Measurements from ENCODE around the gene CXorf38.

CXorf38 gene

GRCh38 chrX:40683245-40683644, 35.9 kb upstream of the CXorf38 start:
- ChIA-PET POLR2A (ENCODE audit: low non-redundant PET) (no interaction called here), CTCF (no interaction called here)
- TF ChIP-seq CTCF (conservative IDR thresholded peaks at IDR 0.05; ENCODE audit: low read depth) = no peak
- H3K27ac ChIP-seq = no peak overlapping the region
- no peak for DNase-seq (ENCODE audit: low spot score)

GRCh38 chrX:40671126-40671525, 23.8 kb upstream of the CXorf38 start:
- no peak for TF ChIP-seq CTCF (conservative IDR thresholded peaks at IDR 0.05; ENCODE audit: low read depth)
- no peak overlapping the region for H3K27ac ChIP-seq
- POLR2A ChIA-PET (ENCODE audit: low non-redundant PET) = no interaction called here
- no peak for DNase-seq (ENCODE audit: low spot score)
- CTCF ChIA-PET = no interaction called here

- ChIA-PET POLR2A (ENCODE audit: low non-redundant PET) (no interaction called here), CTCF (interaction anchor here (0.5 to 1.0 kb wide), 2 partner anchors 12 to 40 kb away, joined by 3 read pairs; no protein-coding TSS in a partner anchor)
- 0 out of 2 replicates have a peak, but pooled peaks have one; percentile 14 for TF ChIP-seq CTCF (conservative IDR thresholded peaks at IDR 0.05; ENCODE audit: low read depth)
- no peak for DNase-seq (ENCODE audit: low spot score)
- no peak overlapping the region for H3K27ac ChIP-seq
Measured at GRCh38 chrX:40663880-40664630, 16.7 kb upstream of the CXorf38 start.

GRCh38 chrX:40663078-40663740, 15.8 kb upstream of the CXorf38 start:
- ChIA-PET CTCF (interaction anchor here (1.0 kb wide), 1 partner anchor 11 kb away, joined by 3 read pairs; no protein-coding TSS in a partner anchor), POLR2A (ENCODE audit: low non-redundant PET) (no interaction called here)
- no peak for DNase-seq (ENCODE audit: low spot score)
- TF ChIP-seq CTCF (conservative IDR thresholded peaks at IDR 0.05; ENCODE audit: low read depth) = no peak
- no peak overlapping the region for H3K27ac ChIP-seq

GRCh38 chrX:40661489-40661888, 14.1 kb upstream of the CXorf38 start:
- ChIA-PET POLR2A (ENCODE audit: low non-redundant PET) (no interaction called here), CTCF (no interaction called here)
- no peak overlapping the region for H3K27ac ChIP-seq
- no peak for DNase-seq (ENCODE audit: low spot score)
- no peak for TF ChIP-seq CTCF (conservative IDR thresholded peaks at IDR 0.05; ENCODE audit: low read depth)

GRCh38 chrX:40660381-40660780, 13.0 kb upstream of the CXorf38 start:
- H3K27ac ChIP-seq = no peak overlapping the region
- ChIA-PET POLR2A (ENCODE audit: low non-redundant PET) (no interaction called here), CTCF (no interaction called here)
- DNase-seq (ENCODE audit: low spot score) = no peak
- no peak for TF ChIP-seq CTCF (conservative IDR thresholded peaks at IDR 0.05; ENCODE audit: low read depth)
